ENCODE results near the gene ATP8B4. TPM values are rescaled to one million over a fixed set of nuclear protein-coding genes. Genes with fewer than 3 reads are reported as not detected.
"Not testable (repeated sequence)": the region's sequence is repeated elsewhere in the genome, so short reads cannot be mapped to it uniquely, and the experiment has no call there.

Gene ATP8B4
- total RNA-seq, 2 experiments from 2014 or later, result 0.31 TPM; not detected in 1

DNA sequence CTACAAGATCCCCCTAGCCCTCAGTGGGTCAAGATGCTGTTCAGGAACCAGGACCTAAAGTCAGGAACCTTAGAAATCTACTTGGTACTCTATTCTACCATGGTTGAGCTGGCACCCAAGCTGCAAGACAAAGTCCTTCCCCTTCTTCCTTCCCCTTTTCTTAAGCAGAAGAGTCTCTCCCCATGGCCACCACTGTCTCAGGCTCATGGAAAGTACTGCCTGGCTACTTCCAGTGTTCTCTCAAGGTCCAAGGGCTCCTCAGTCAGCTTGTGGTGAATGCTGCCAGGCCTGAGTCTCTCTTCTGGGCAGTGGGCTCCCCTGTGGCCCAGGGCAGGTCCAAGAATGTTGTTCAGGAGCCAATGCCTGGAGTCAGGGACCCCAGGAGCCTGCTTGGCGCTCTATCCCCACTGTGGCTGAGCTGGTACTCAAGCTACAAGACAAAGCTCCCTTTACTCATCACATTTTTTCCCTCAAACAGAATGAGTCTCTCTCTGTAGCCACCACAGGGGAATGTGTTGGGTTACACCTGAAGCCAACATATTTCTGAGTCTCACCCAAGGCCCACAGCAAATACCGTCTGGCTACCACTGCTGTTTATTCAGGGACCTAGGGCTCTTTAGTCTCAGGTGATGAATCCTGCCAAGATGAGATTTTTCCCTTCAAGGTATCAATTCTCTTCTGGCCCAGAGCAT is 44.8 kb upstream of the ATP8B4 start:
- H3K4me1 ChIP-seq (ENCODE audit: insufficient read depth, low read length), result no peaks in the 10 kb centered on the region
- Mint-ChIP-seq H3K9me3 (peaks cover 6% of the 10 kb centered on the region), H3K27ac (no peak overlapping the region), H3K27me3 (peaks cover 26% of the 10 kb centered on the region), H3K4me1 (ENCODE audit: low read depth) (no peaks in the 10 kb centered on the region), H3K4me3 (no peak overlapping the region), H3K36me3 (ENCODE audit: low read depth) (no peaks in the 10 kb centered on the region)
- TF ChIP-seq, protein P1, sequence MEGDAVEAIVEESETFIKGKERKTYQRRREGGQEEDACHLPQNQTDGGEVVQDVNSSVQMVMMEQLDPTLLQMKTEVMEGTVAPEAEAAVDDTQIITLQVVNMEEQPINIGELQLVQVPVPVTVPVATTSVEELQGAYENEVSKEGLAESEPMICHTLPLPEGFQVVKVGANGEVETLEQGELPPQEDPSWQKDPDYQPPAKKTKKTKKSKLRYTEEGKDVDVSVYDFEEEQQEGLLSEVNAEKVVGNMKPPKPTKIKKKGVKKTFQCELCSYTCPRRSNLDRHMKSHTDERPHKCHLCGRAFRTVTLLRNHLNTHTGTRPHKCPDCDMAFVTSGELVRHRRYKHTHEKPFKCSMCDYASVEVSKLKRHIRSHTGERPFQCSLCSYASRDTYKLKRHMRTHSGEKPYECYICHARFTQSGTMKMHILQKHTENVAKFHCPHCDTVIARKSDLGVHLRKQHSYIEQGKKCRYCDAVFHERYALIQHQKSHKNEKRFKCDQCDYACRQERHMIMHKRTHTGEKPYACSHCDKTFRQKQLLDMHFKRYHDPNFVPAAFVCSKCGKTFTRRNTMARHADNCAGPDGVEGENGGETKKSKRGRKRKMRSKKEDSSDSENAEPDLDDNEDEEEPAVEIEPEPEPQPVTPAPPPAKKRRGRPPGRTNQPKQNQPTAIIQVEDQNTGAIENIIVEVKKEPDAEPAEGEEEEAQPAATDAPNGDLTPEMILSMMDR (IDR thresholded peaks at IDR 0.05), result no peak
- H3K4me3 ChIP-seq (ENCODE audit: low read length), result no peak overlapping the region
- no peaks in the 10 kb centered on the region for H3K36me3 ChIP-seq (ENCODE audit: insufficient read depth, low read length)
- H3K9me3 ChIP-seq (ENCODE audit: control insufficient read depth in 1 of 2, insufficient read depth in 1 of 2, low read length in 2 of 2), result peaks cover 0 to 4% of the 10 kb centered on the region in 2 experiments
- ATAC-seq (ENCODE audit: poor library complexity) (no peak), DNase-seq (no peak)
- intact Hi-C loops (cut with DNase I, micrococcal nuclease), result no loop called here
- no peak overlapping the region for H3K27ac ChIP-seq (ENCODE audit: low read depth in 1 of 2, low read length in 2 of 2)
- ChIA-PET POLR2A (no interaction called here), CTCF (no interaction called here)
- peaks cover 4% of the 10 kb centered on the region in 2 experiments for H3K27me3 ChIP-seq (ENCODE audit: control insufficient read depth in 1 of 2, insufficient read depth in 2 of 2, low read length in 2 of 2)

DNA sequence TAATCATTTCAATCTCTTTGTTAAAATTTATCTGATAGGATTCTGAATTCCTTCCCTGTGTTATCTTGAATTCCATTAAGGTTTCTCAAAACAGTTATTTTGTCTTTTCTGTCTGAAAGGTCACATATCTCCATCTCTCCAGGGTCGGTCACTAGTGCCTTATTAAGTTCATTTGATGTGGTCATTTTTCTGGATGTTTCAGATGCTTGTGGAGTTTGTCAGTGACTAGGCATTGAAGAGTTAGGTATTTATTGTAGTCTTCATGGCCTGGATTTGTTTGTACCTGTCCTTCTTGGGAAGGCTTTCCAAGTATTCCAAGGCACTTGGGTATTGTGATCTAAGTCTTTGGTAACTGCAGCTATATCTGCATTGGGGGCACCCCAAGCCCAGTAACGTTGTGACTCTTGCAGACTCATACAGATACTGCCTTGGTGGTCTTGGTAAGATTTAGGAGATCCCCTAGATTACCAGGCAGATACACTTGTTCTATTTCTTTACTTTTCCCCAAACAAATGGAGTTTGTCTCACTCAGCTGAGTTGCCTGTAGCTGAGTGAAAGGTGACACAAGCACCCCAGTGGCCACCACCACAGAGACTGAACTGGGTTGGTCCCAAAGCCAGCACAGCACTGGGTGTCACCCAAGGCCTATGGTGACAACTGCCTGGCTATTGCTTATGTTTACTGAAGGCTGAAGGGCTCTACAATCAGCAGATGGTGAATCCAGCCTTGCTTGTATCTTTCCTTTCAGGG is 44.1 kb upstream of the ATP8B4 start:
- no peaks in the 10 kb centered on the region for H3K36me3 Mint-ChIP-seq (ENCODE audit: low read depth)
- peaks cover 26% of the 10 kb centered on the region for H3K27me3 Mint-ChIP-seq
- no peak overlapping the region for H3K4me3 Mint-ChIP-seq
- H3K9me3 Mint-ChIP-seq, result peaks cover 6% of the 10 kb centered on the region
- Histone ChIP-seq H3K4me1 (ENCODE audit: insufficient read depth, low read length) (no peaks in the 10 kb centered on the region), H3K4me3 (ENCODE audit: low read length) (no peak overlapping the region), H3K36me3 (ENCODE audit: insufficient read depth, low read length) (no peaks in the 10 kb centered on the region), H3K27me3 (ENCODE audit: control insufficient read depth in 1 of 2, insufficient read depth in 2 of 2, low read length in 2 of 2) (peaks cover 4% of the 10 kb centered on the region in 2 experiments), H3K9me3 (ENCODE audit: control insufficient read depth in 1 of 2, insufficient read depth in 1 of 2, low read length in 2 of 2) (peaks cover 0 to 4% of the 10 kb centered on the region in 2 experiments), H3K27ac (ENCODE audit: low read depth in 1 of 2, low read length in 2 of 2) (no peak overlapping the region)
- POLR2A ChIA-PET, result no interaction called here
- intact Hi-C loops (cut with DNase I, micrococcal nuclease), result no loop called here
- DNase-seq (no peak), ATAC-seq (ENCODE audit: poor library complexity) (no peak)
- H3K4me1 Mint-ChIP-seq (ENCODE audit: low read depth), result no peaks in the 10 kb centered on the region
- TF ChIP-seq, protein P1 (IDR thresholded peaks at IDR 0.05), result no peak
- CTCF ChIA-PET, result no interaction called here
- H3K27ac Mint-ChIP-seq, result no peak overlapping the region

DNA sequence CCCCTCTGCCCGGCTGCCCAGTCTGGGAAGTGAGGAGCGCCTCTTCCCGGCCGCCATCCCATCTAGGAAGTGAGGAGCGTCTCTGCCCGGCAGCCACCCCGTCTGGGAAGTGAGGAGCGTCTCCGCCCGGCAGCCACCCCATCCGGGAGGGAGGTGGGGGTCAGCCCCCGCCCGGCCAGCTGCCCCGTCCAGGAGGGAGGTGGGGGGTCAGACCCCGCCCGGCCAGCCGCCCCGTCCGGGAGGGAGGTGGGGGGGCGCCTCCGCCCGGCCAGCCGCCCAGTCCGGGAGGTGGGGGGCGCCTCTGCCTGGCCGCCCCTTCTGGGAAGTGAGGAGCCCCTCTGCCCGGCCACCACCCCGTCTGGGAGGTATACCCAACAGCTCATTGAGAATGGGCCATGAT is 39.2 kb upstream of the ATP8B4 start:
- H3K4me3 Mint-ChIP-seq; H3K9me3 Mint-ChIP-seq; H3K27ac Mint-ChIP-seq; POLR2A ChIA-PET; H3K9me3 ChIP-seq (ENCODE audit: control insufficient read depth in 1 of 2, insufficient read depth in 1 of 2, low read length in 2 of 2); H3K4me3 ChIP-seq (ENCODE audit: low read length); intact Hi-C loops (cut with DNase I, micrococcal nuclease); H3K27me3 ChIP-seq (ENCODE audit: control insufficient read depth in 1 of 2, insufficient read depth in 2 of 2, low read length in 2 of 2); CTCF ChIA-PET; ATAC-seq (ENCODE audit: poor library complexity); H3K36me3 Mint-ChIP-seq (ENCODE audit: low read depth); DNase-seq; H3K4me1 ChIP-seq (ENCODE audit: insufficient read depth, low read length); H3K27ac ChIP-seq (ENCODE audit: low read depth in 1 of 2, low read length in 2 of 2); H3K36me3 ChIP-seq (ENCODE audit: insufficient read depth, low read length); H3K4me1 Mint-ChIP-seq (ENCODE audit: low read depth): not testable (repeated sequence)
- H3K27me3 Mint-ChIP-seq, result peaks cover 12% of the 10 kb centered on the region

Data from CD4-positive, alpha-beta T cell (primary cell).